Omental fat pad (tissue), 4 donors: ENCODE results near the gene SMARCAL1. TPM values are rescaled to one million over a fixed set of nuclear protein-coding genes. Genes with fewer than 3 reads are reported as not detected.

Experiments
- ATAC-seq: fragments of 150-250 bp; one replicate; pipeline ENCODE4 v1.9.1; 2016; ENCODE audit warnings: mild to moderate bottlenecking, moderate library complexity; ENCODE audit not compliant: low FRiP score
- DNase-seq: peaks from one replicate; pipeline ENCODE4 v3.0.0-alpha.2; 2019; ENCODE audit warnings: low spot score
- CTCF ChIP-seq, 3 donors: fragments of 450-650 bp; IDR thresholded peaks; one replicate each; pipeline ENCODE4 v1.5.1; 2016 to 2017; ENCODE audit warnings: antibody characterized with exemption in 3 of 3, mild to moderate bottlenecking in 3 of 3, moderate library complexity in 2 of 3
- total RNA-seq, 4 donors: library from RNA; depleted of rRNA; stranded (reverse); fragments of >200 nt; gene quantifications; one replicate each; pipeline ENCODE4 v1.1.0, GENCODE V29; 2016

SMARCAL1 gene
- total RNA-seq, 4 donors from 2014 or later, result 11.2 to 31.4 (median 14.5) TPM

- no peak for ATAC-seq
- no peak for DNase-seq
- no peak for TF ChIP-seq CTCF (IDR thresholded peaks at IDR 0.05)
These were observed 38.5 kb downstream of the SMARCAL1 start for GRCh38 chr2:216450784-216451183.

- DNase-seq, result no peak
- ATAC-seq, result no peak
- TF ChIP-seq CTCF (IDR thresholded peaks at IDR 0.05), result no peak
These were observed 41.8 kb downstream of the SMARCAL1 start for GRCh38 chr2:216453955-216454614.

- TF ChIP-seq CTCF (IDR thresholded peaks at IDR 0.05), result no peak
- DNase-seq (no peak), ATAC-seq (no peak)
These were observed 50.9 kb downstream of the SMARCAL1 start for GRCh38 chr2:216463148-216463547.

- ATAC-seq, result no peak
- no peak for DNase-seq
- TF ChIP-seq CTCF (IDR thresholded peaks at IDR 0.05), result no peak
These were observed 51.9 kb downstream of the SMARCAL1 start for GRCh38 chr2:216464104-216464720.

- ATAC-seq (no peak), DNase-seq (no peak)
- TF ChIP-seq CTCF (IDR thresholded peaks at IDR 0.05), result no peak
These were observed 53.4 kb downstream of the SMARCAL1 start for GRCh38 chr2:216465579-216466195.

- DNase-seq, result no peak
- TF ChIP-seq CTCF (IDR thresholded peaks at IDR 0.05), result no peak
- ATAC-seq, result no peak
These were observed 55.6 kb downstream of the SMARCAL1 start for GRCh38 chr2:216467845-216468244.
